GM19023 (cell line): ENCODE data around the gene C2orf72.
"Not testable (repeated sequence)": the region's sequence is repeated elsewhere in the genome, so short reads cannot be mapped to it uniquely, and the experiment has no call there.

ENCODE experiments used
- ATAC-seq: cut with Tn5 transposase; IDR thresholded peaks from one replicate; pipeline ENCODE4 v1.9.1; 2021; ENCODE audit warnings: mild to moderate bottlenecking, moderate library complexity; ENCODE audit not compliant: unreplicated experiment

The C2orf72 gene

DNA sequence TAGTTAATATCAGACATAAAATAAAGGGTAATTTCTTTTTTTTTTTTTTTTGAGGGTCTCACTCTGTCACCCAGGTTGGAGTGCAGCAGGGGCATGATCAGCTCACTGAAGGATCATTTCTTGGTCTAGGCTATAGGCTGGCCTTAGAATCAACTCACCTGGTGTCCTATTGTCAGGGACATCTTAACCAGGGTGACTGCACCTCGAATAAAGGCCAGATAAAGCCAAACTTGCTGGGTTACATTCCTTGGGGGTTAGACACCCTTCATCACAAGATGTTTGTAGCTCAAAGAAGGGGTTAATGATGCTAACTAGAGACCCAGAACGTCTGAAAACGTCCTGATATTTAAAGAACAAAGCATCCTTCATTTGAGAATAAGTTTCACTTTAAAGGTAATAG, 23.5 kb upstream of the C2orf72 start:
- ATAC-seq, result no peak

DNA sequence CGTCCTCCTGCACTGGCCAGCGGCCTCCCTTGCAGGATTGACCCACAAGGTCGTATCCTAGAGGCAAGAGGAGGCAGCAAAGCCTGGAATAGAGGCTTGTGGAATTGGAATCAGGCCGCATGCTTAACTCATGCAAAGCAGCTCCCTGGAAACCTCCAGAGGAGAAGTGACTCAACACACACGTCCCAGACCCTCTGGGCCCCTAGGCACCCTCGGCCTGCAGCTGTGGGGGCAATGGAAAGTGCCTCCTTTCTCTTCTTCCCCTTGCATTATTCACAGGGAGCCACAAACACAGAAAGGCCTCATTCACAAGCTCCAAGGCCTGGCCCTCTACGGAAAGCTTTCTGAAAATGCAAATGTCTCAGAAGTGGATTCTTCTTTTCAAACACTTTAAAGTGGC, 21.8 kb upstream of the C2orf72 start:
- ATAC-seq, result no peak

DNA sequence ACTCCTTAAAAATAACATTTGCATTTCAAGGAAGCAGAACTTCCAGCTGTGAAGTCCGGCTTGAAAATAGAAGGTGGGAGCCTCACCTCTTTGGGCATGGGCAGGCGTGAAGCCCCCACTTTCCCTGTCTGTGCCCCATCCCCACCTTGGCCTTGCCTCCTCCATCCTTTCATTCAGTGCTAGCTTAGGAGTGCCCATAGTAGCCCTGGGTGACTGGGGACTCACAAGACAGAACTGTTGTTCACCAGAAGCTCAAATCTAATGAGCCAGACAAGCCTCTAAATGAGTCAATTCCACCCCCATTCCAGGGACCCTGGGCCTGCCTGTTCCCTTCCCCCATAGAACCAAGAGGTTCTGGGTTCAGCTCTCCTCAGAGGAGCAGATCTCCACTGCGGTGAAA, 21.4 kb upstream of the C2orf72 start:
- no peak for ATAC-seq

DNA sequence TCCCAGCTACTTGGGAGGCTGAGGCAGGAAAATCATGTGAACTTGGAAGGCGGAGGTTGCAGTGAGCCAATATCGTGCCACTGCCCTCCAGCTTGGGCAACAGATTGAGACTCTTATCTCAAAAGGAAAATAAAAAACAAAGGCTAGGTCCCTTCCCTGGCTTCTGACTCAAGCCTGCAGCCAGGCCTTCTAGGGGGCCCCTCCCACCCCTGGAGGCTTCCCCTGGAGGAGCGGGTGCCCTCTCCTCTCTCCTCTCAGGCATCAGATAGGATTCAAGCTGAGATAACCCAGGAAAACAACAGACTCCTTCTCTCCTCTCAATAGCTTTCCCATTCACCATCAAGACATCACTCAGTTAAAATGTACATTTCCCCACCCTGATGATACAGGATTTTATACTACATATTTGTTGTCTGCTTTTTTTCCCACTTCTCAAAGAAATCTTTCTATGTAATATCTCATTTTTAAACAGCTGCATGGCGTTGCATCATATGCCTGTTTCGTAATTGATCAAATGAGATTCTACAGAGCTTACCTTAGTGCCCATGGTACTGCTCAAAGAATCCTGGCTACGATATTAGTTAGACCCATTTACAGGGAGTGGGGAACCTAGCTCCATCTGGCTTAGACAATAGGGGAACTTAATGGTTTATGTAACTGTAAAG, 20.6 kb upstream of the C2orf72 start:
- no peak for ATAC-seq

DNA sequence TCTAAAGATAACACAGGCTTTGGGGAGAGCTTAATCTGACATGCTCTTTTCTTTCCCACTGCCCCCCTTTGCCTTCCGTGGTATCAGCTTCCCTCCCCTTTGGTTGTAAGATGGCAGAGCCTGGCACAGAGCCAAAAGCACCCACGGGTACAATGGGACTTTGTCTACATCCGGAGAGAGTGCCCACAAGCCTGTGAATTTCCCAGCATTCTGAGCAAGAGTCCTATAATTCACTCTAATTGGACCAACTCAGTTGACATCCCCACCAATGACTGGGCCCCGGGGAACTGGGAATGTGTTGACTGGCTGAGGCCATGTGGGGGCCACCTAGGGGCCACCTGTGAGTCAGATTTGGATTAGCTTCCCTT, 20.1 kb upstream of the C2orf72 start:
- ATAC-seq, result no peak

DNA sequence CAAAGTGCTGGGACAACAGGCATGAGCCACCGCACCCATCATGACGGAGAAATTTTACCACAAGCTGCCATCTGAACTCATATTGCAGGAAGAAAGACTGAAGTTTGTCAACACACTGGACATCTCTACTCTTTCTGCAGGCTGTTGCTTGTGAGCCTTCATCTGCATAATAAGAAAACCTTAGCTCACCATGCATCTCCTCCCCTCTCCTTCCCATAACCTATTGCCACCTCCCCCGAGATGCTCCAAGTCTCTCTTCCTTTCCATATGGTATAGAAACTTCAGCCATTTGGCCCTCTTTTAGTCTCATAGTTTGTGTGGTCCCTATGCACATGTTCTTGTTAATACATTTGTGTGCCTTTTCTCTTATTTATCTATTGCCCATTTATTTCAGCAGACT, 19.1 kb upstream of the C2orf72 start:
- no peak for ATAC-seq

DNA sequence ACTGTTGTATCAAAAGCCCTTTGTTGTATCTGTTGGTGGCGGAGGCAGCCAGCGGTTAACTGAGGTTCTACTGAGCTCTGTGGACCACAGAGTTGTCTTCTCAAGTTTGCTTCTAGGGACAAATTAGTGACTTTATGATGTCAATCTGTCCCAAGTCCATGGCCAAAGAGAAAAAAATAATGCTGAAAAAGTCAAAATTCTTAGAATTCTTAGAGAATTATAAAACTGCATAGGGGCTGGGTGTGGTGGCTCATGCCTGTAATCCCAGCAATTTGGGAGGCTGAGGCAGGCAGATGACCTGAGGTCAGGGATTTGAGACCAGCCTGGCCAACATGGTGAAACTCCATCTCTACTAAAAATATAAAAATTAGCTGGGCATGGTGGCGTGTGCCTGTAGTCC, 12.3 kb upstream of the C2orf72 start:
- not testable (repeated sequence) for ATAC-seq

DNA sequence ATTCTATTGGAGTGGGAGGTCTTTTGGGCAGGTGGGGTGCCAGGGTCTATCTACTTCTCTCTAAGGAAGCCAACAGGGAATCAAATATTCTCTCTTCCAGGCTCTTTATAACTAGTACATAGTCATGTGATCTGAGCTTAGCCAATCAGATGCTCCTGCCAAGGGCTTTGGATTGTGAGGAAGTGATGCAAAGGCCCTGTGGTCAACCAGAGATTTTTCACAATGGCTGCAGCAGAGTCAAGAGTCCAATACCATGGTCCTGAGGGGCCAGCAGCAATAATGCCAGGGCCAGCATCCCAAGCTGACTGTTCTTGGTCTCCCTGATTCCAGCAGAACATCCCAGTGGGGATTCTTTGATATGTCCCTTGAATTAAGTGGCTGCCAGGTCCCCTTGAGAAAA, 8.4 kb upstream of the C2orf72 start:
- no peak for ATAC-seq

DNA sequence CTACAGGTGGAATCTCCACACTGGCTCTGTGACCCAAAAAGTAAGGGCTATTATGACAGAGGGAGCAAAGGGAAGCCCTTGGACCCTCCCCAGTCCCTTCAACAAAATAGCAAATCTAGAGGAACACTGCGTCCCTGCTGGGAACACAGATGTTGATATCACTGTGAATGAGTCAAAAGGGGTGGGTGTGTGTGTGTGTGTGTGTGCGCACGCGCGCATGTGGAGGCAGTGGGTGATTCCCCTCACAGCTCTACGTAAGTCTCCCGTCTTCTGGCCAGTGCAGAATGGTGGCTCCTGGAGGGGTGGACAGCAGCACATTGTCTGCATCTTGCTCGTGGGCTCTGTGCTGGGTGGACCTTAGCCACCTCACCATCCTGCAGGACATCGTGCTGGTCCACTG, 7.8 kb upstream of the C2orf72 start:
- no peak for ATAC-seq

DNA sequence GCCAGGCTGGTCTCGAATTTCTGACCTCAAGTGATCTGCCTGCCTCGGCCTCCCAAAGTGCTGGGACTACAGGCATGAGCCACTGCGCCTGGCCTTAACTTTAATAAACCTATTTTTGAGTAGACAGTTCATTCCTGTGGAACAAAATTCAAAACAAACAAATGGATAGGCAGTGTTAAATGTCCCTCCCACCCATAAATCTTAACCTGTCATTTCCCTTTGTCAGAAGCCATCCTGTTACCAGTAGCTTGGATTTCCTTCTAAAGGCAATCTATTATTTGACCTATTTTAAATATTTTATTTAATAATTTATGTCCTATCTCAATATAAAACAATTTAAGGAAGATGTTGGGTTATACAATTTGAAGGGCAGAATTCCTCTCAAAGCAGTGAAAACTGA, 6.6 kb upstream of the C2orf72 start:
- ATAC-seq, result no peak

DNA sequence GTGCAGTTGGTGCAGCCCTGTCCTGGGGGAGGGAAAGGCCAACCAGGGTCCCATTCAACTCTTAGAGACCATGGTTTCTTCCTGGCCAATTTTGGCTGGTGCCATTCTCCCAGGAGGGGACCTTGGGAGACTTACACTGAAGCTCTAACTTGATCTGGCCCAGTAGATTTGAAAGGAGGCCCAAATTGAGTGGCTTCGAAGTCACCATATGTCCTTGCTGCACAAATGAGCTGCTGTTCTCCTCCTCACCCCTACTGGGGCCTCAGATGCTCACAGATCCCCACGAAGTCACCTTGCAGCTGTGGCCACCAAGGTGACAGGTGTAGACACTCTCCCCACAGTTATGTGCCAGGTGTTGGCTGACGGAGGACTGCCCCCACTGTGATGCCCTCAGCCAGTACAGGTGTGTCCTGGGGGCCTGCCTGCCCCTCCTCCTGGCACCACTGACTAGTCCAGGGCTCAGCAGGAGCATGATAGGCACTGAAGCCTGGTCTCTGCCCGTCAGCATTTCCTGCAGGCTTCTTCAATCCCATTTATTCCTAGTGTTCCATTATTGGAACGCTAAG, 4.7 kb upstream of the C2orf72 start:
- no peak for ATAC-seq

DNA sequence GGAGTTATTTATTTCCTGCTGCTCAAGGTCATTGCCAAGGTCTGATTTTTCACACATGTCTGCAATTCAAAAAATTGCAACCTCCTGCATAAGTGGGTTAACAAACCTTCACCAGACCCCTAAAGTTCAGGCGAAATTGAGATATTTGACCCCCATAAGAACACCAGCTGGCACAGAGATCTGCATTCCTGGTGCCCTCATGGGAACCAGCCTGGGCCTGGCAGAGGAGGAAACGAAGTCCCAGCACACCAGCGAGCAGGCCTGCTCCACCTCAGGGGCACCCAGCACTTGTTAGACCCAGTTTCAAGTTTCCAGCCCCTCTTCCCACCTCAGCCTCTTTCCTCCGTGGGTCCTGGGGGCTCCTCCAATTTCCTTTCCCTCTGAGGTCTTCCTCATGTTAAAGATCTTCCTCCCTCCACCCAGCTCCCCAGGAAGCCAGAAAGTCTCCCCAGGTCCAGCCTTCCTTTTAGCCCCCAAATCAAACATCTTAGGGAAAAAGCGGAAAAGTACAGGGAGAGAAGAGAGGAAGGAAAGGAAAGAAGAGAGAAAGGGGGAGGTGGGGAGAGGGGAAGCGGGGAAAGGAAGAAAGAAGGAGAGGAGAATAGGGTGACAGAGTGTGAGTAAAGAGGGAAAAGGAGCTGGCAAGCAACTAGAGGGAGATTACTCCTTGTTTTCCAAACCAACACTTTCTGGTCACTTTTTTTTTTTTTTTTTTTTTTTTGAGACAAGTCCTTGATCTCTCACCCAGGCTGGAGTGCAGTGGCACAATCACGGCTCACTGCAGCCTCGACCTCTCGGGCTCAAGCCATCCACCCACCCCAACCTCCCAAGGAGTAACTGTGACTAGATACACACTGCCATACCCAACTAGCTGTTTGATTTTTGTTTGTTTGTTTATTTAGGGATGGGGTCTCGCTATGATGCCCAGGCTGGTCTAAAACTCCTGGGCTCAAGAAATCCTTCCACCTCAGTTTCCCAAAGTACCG, 3.9 kb upstream of the C2orf72 start:
- ATAC-seq, result no peak

DNA sequence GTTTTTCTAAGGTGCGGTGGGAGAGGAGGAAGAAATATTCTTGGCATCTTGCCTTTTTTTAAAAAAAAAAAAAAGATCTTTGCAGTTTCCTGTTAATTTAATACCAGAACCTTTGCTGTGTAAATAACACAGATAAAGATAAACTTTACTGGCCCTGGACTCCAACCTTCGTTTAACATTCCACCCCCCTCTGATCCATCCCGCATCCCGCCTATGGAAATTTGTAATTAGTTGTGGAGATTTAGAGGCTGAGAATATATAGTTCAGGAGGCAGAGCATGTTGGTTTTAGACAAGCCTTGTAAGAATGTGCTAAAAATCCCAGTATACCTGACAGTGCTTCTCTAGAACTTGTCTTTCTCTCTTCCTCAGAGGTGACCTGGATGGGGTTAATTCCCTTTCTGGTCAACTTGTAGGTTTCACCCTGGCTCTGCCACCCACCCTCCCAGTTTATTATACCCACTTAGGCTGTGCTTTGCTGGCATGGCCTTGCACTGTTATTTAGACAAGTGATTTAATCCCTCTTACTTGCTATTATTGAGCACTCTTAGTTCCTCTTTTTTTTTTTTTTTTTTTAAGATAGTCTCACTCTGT, 2.9 kb upstream of the C2orf72 start:
- ATAC-seq, result no peak

DNA sequence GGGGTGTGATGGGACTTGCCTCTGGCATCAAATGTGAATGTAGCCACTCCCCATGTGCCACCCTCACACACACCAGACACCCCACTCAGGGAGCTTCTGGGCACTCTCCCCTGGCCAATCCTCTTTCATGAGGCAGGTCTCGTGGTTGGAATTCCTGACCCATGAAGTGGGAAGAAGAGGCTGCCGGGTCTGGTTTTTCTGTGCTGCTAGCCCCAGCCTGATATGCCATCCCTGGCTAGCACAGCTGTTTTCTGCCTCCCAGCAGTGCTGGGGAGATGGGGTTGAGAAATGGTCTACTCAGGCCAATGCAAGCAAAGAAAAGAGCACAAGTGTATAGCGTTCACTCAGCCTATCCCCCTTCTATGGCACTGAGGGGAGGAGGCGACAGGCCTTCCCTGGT, 1.2 kb upstream of the C2orf72 start:
- ATAC-seq, result no peak

DNA sequence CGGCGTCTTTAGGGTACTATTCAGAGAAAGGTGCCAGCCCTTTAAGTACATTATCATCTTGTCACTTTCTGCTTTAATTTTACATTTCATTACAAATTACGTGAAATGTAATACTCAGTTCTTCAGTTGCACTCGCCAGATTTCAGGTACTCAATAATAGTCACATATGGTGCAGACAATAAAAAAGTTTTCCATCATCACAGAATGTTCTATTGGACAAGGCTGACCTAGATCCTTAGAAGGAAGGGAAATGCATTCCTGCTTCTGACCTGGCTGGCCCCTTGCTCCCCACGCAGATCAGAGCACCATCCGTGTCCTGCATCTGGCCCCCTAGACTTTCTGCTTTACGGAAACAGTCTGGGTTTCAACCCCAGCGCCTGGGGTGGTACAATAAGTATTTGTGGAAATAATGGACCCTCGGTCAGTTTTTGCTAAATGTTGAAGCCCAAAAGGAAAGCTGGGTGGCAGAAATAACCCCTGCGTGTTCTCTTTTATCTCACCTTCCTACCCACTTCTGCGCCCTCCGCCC, 681 bp upstream of the C2orf72 start:
- no peak for ATAC-seq

DNA sequence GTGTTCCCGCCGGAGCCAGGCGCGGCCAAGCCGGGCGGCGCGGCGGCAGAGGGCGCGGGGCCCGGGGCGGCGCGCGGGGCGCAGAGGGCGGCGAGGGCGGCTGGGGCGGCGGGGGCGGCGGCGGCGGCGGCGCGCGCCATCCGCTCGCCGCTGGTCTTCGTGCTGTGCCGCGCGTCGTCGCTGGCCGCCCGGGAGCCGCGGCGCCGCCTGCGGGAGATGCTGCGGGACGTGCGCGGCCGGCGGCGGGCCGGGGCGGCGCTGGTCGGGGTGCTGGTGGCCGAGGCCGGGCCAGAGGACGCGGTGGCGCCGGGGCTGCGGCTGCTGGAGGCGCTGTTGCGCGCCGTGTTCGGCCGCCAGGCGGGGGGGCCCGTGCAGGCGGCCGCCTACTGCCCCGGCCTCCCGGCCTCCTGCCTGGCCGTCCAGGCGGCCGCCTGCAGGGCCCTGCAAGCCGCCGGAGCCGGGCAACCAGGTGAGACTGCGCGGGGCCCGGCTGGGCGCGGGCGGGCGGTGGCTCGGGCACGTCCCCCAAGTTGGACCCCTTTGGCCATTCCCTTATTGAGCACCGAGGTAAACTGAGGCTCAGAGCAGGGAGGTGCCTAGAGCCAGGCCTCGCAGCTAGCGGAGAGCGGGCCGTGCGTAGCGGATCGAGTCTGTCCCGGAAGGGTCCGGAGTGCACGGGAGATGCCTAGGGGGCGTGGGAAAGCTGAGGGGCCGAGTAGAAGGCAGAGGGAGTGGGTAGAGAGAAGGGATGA, 584 bp downstream of the C2orf72 start:
- no peak for ATAC-seq

DNA sequence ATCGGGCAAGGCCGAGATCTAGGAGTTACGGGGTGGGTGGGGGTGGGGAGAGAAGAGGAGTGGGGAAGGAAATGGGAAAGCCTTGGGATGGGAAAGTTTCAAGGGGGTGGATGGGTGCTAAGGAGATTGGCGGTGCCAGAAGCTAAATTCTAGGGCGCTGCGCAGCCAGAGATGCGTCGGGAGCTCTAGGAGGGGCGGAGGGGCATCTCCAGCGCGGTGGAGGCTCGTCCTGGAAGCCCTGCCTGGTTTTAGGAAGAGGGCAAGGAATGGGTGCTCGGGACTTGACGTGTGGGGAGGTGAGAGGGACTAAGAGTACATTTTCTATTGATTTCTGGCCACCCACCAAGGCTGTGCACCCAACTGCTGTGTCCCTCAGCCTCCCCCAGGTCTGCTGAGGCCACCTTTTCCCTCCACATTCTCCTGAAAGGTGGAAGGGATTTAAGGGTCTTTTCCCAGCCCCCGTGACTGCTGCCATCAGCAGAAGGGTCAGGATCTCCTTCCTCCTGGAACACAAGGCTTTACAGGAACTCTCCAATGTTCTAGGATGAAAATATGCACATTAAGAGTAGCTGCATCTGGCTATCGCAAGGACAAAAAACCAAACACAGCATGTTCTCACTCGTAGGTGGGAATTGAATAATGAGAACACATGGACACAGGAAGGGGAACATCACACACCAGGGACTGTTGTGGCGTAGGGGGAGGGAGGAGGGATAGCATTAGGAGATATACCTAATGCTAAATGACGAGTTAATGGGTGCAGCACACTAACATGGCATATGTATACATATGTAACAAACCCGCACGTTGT, 1.4 kb downstream of the C2orf72 start:
- ATAC-seq, result no peak

DNA sequence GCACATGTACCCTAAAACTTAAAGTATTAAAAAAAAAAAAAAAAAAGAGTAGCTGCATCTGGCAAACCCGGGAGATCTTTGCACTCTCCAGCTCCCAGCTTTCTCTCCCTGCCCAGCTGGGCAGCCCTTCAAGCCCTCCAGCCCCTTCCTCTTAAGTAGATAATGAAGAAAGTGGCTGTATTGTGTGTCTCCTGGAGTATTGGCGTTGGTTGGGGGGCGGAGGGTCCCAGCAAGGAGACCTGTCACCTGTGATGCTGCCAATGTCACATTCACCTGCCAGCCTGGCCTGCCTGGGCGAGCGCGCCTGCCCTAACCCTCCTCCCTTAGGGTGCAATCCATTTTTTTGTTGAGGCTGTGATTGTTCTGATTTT, 2.0 kb downstream of the C2orf72 start:
- ATAC-seq, result no peak

DNA sequence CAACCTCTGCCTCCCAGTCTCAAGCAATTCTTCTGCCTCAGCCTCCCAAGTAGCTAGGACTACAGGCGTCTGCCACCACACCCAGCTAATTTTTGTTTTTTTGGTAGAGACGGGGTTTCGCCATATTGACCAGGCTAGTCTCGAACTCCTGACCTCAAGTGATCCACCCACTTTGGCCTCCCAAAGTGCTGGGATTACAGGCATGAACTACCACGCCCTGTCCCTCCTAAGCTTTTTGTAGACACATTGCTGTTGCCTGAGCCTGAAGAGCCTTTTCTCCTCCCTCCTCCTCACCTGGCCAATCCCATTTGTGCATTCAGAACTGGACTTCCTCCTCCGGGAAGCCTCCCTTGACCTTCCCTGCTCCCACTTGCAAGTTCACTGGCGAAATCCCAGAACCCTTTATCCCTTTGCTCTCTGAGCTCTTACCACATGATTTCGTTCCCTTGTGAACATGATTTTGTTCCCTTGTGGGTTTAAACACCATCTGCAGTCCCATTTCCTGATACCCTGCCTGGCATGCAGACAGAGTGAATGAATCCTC, 2.6 kb downstream of the C2orf72 start:
- no peak for ATAC-seq
